Upper lobe of right lung (tissue), 1 donor: ENCODE measurements around the gene ATP5PO. TPM values are rescaled to one million over a fixed set of nuclear protein-coding genes. Genes with fewer than 3 reads are reported as not detected.

Source experiments
- ATAC-seq: fragments of 200-7000 bp; cut with Tn5 transposase; one replicate; pipeline ENCODE4 v1.9.1; 2020; ENCODE audit warnings: mild to moderate bottlenecking, moderate library complexity
- DNase-seq: peaks from one replicate; pipeline ENCODE4 v3.0.0-alpha.2; 2020
- H3K27ac ChIP-seq: fragments of 200-600 bp; one replicate; pipeline ENCODE4 v1.8.0; 2022
- H3K27me3 ChIP-seq: fragments of 200-600 bp; one replicate; pipeline ENCODE4 v1.8.0; 2022; ENCODE audit warnings: mild to moderate bottlenecking
- H3K36me3 ChIP-seq: fragments of 200-600 bp; one replicate; pipeline ENCODE4 v1.8.0; 2022
- H3K4me1 ChIP-seq: fragments of 200-600 bp; one replicate; pipeline ENCODE4 v1.8.0; 2022
- H3K4me3 ChIP-seq: fragments of 200-600 bp; one replicate; pipeline ENCODE4 v1.8.0; 2022; ENCODE audit warnings: mild to moderate bottlenecking
- H3K9me3 ChIP-seq: fragments of 200-600 bp; one replicate; pipeline ENCODE4 v1.8.0; 2022
- intact Hi-C: fragments of 100-400 bp; cut with DNase I; formaldehyde crosslinking; loops from one replicate; pipeline ENCODE4 v1.11.0; 2022
- total RNA-seq: library from RNA; stranded (reverse); fragmentation: NEBNext Ultra II Directional; extraction: Animal tissue kit (Norgen Biotek cat#: 25700); gene quantifications from one replicate; pipeline ENCODE4 v1.2.1, GENCODE V29; 2021
- TF ChIP-seq, protein P1 (sequence below): fragments of 200-600 bp; IDR thresholded peaks from one replicate; pipeline ENCODE4 v1.8.0; 2022; ENCODE audit warnings: antibody characterized with exemption
- donor health status: DM: no; HTN: yes; CAD: no; lungs with severe emphysema.

The ATP5PO gene
- total RNA-seq, 1 donor from 2014 or later: 107 TPM

DNA sequence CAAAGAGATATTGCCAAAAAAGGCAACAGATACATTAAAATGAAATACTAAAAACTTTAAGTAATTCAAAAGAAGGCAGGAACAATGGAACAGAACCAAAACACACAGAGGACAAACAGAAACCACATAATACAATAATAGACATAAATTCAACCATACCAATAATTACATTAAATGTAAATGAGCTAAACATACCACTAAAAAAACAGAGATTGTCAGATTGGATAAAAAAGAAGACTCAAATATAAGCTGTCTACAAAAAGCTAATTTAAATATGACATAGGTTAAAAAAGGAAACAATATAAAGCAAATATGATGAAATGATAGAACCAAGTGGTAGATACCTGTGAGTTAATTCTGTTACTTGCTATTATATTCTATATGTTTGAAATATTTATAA, 44.1 kb upstream of the ATP5PO start:
- intact Hi-C loops: no loop called here
- ATAC-seq (no peak), DNase-seq (no peak)
- no peak overlapping the region for H3K4me3 ChIP-seq
- no peak overlapping the region for H3K27ac ChIP-seq
- H3K27me3 ChIP-seq: no peaks in the 10 kb centered on the region
- no peaks in the 10 kb centered on the region for H3K4me1 ChIP-seq
- TF ChIP-seq, protein P1, sequence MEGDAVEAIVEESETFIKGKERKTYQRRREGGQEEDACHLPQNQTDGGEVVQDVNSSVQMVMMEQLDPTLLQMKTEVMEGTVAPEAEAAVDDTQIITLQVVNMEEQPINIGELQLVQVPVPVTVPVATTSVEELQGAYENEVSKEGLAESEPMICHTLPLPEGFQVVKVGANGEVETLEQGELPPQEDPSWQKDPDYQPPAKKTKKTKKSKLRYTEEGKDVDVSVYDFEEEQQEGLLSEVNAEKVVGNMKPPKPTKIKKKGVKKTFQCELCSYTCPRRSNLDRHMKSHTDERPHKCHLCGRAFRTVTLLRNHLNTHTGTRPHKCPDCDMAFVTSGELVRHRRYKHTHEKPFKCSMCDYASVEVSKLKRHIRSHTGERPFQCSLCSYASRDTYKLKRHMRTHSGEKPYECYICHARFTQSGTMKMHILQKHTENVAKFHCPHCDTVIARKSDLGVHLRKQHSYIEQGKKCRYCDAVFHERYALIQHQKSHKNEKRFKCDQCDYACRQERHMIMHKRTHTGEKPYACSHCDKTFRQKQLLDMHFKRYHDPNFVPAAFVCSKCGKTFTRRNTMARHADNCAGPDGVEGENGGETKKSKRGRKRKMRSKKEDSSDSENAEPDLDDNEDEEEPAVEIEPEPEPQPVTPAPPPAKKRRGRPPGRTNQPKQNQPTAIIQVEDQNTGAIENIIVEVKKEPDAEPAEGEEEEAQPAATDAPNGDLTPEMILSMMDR: no peak
- no peaks in the 10 kb centered on the region for H3K36me3 ChIP-seq
- no peaks in the 10 kb centered on the region for H3K9me3 ChIP-seq

DNA sequence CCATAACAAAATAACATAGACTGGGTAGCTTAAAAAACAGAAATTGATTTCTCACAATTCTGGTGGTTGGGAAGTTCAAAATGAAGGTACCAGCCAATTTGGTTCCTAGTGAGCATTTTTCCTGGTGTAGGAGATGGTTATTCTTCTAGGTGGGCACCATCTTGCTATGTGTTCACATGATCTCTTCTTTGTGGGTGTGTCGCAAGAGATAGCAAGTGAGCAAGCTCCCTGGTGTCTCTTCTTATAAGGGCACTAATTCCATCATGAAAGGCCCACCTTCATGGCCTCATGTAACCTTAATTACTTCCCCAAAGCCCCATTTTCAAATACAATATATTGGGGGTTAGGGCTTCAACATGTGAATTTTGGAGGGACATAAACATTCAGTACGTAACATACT, 38.8 kb upstream of the ATP5PO start:
- no peaks in the 10 kb centered on the region for H3K4me1 ChIP-seq
- H3K9me3 ChIP-seq: no peaks in the 10 kb centered on the region
- no peaks in the 10 kb centered on the region for H3K27me3 ChIP-seq
- no peak overlapping the region for H3K4me3 ChIP-seq
- TF ChIP-seq, protein P1: no peak
- ATAC-seq (no peak), DNase-seq (no peak)
- intact Hi-C loops: no loop called here
- H3K36me3 ChIP-seq: no peaks in the 10 kb centered on the region
- H3K27ac ChIP-seq: no peak overlapping the region

DNA sequence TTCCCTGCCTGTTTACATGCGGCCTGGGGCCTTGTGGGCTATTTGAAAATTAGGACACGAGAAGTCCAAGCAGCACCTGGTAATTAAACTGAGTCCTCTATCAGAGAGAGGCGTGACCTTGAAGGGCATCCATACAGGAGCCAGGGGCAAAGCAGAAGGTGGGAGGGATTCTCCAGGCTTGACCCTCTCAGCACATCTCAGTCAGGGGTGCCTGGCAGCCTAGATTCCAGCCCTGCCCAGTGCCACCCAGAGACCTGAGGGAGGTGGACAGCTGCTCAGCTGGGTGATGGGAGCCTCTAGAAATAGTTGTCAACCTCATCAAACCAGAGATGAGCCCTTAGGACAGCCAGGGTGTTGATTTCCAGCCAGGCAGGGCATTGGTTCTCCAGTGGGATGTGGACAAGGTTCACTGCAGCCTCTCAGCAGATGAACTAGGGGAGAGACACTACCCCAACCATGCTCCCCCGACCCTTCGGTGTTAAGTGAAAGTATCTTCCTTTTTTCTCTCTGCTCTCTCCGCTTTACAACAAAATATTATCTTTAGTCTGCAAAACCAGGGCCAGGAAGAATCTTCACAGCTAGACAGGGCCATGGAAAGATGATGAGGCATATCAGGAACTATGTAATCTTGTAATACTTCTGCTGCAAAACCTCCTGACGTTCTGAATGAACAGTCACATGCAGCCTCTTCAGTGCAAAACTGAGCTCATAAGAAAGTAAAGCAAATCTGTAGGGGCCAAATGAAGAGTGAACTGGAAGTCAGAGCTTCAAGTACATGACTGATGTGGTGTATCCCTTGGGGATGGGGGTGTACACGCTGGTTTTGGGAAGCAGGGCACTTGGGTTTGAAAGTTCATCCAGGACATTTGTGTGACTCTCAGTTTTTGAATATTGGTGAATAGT, 35.9 kb upstream of the ATP5PO start:
- no peak overlapping the region for H3K4me3 ChIP-seq
- ATAC-seq: no peak
- no peaks in the 10 kb centered on the region for H3K36me3 ChIP-seq
- H3K27ac ChIP-seq: no peak overlapping the region
- TF ChIP-seq, protein P1: no peak
- DNase-seq: no peak
- no peaks in the 10 kb centered on the region for H3K27me3 ChIP-seq
- H3K4me1 ChIP-seq: peaks cover 13% of the 10 kb centered on the region
- intact Hi-C loops: no loop called here
- no peaks in the 10 kb centered on the region for H3K9me3 ChIP-seq

DNA sequence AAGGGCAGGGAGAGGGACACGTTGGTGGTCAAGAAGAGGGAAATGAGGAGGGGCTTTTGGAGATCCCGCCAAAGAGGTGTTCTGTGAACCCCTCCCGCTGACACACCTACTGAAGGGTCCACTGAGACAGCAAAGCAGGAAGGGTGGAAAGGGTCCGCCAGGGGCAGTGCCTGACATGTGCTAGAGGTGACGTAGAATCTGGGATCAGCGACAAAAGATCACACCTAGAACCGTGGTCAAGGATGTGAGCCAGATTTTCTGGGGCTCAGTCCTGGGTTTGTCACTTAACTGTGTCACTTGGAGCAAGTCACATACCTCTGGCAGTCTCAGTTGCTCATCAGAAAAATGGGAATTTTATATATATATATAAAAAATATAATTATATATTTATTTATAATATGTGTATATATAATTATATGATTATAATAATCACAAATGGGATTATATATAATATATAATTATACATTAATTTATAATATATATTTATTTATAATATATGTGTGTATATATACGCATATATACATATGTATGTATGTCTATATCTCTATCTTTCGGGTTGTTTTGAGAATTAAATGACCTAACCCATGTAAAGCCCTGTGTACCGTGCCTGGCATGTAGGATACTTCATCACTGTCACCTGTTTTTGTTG, 35.0 kb upstream of the ATP5PO start:
- TF ChIP-seq, protein P1: no peak
- Histone ChIP-seq H3K27ac (peak overlapping the region; percentile 25), H3K4me3 (no peak overlapping the region), H3K36me3 (no peaks in the 10 kb centered on the region), H3K27me3 (no peaks in the 10 kb centered on the region), H3K9me3 (no peaks in the 10 kb centered on the region), H3K4me1 (peaks cover 13% of the 10 kb centered on the region)
- DNase-seq: no peak
- intact Hi-C loops: no loop called here
- no peak for ATAC-seq

DNA sequence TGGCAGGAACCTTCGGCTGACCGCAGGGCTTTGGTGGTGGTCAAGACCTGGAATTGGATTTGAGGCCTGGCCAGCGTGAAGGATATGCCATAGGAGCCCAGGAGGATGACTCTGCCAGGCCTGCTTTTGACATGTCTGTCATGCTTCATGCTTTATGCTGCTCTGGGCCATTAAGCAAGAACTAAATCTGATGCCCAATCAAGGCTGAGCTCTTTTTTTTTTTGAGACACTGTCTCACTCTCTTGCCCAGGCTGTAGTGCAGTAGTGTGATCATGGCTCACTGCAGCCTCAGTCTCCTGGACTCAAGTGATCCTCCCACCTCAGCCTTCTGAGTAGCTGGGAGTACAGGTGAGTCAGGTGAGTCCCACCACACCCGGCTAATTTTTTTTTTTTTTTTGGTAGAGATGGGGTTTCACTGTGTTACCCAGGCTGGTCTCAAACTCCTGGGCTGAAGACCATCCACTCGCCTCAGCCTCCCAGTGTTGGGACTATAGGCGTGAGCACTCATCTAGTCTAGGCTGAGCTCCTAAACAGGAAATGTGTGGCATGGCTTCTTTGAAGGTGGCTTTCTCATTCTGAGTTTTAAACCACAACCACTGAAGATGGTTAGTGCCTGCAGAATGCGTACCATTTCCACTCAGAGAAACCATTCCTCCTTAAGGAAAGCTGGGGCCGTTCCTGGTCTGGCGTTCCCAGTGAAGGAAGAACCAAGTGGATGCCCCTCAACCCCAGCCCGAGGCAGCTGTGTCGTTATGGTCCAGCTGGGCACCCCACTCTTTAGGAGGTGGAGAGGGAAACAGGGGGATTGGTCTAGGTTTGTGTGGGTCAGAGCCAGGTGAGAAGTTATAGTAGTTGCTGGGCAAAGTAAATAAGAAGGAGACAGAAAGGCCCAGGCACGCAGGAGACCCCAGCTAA, 34.2 kb upstream of the ATP5PO start:
- ATAC-seq (no peak), DNase-seq (no peak)
- no peaks in the 10 kb centered on the region for H3K36me3 ChIP-seq
- no peaks in the 10 kb centered on the region for H3K9me3 ChIP-seq
- H3K4me1 ChIP-seq: peaks cover 13% of the 10 kb centered on the region
- peak overlapping the region; percentile 83 for H3K27ac ChIP-seq
- intact Hi-C loops: no loop called here
- no peaks in the 10 kb centered on the region for H3K27me3 ChIP-seq
- H3K4me3 ChIP-seq: no peak overlapping the region
- TF ChIP-seq, protein P1: no peak
